GM19438 (cell line): ENCODE data around the gene TUBGCP2.

Experiments used
- ATAC-seq: cut with Tn5 transposase; IDR thresholded peaks from one replicate; pipeline ENCODE4 v1.9.1; 2021; ENCODE audit warnings: low read depth; ENCODE audit not compliant: unreplicated experiment

Gene TUBGCP2

DNA sequence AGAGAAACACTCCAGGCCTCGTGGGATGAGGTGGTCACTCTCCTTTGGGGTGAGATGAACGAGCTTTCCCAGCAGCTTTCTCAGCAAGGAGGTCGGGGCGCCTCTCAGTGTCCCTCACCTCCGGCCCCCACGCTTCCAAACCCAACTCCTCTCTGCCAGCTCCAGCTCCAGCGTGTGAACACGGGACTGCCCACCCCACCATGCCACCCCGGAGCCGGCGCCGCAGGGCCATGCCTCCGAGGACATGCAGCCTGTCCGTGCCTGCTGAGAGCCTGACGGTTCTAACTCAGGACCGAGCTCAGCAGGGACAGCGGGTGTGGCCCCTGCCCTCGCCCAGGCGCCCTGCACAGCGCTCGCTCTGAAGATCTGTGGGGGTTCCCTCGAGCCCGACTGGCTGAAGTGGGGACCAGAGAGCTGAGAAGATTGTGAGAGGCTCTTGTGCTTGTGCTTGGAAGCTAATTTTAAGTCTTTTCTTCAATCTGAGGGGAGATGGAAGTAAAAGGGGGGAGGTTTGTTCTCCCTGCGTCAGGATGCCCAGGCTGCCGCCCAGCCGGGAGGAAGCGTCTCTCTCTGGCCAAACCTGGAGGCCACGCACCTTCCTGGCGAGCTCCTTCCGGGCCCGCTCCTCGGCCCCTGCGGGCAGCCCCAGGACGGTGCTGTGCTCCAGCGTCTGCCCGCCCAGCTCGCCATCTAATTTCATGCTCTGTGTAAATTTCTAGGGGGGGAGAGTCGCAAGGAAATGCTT is 26.9 kb downstream of the TUBGCP2 start:
- ATAC-seq, result no peak

DNA sequence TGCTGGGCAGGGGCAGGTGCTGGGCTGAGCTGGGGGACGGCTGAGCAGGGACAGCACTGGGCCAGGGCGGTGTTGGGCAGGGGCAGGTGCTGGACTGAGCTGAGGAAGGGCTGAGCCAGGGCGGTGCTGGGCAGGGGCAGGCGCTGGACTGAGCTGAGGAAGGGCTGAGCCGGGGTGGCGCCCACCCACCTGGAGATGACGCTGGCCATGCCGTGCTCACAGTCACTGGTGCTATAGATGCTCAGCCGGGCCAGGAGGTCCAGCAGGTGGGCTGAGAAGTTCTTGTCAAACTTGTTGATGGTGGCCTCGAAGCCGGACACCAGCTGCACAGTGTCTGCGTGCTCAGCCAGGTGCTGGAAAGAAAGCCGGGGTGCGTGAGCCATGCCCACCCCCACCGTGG is 27.6 kb downstream of the TUBGCP2 start:
- no peak for ATAC-seq

DNA sequence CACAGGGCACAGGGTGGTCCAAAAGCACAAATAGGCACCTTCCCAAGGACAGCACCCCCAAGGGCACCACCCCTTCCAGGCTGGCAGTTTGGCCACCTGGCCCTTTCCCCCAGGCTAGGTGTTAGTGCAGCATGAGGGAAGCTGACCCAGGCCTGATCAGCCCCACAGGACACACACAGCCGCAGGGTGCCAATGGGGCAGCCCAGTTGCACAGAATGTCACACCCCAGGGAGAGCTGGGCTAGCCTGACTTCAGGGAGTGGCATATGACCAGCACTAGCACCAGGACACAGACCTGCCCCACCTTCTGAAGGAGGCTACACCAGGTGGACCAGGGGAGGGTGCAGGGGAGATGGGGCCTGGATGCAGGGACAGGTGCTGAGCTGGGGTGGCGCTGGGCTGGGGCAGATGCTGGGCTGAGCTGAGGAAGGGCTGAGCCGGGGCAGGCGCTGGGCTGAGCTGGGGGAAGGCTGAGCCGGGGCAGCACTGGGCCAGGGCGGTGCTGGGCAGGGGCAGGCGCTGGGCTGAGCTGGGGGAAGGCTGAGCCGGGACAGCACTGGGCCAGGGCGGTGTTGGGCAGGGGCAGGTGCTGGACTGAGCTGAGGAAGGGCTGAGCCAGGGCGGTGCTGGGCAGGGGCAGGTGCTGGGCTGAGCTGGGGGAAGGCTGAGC is 28.1 kb downstream of the TUBGCP2 start:
- ATAC-seq, result no peak

DNA sequence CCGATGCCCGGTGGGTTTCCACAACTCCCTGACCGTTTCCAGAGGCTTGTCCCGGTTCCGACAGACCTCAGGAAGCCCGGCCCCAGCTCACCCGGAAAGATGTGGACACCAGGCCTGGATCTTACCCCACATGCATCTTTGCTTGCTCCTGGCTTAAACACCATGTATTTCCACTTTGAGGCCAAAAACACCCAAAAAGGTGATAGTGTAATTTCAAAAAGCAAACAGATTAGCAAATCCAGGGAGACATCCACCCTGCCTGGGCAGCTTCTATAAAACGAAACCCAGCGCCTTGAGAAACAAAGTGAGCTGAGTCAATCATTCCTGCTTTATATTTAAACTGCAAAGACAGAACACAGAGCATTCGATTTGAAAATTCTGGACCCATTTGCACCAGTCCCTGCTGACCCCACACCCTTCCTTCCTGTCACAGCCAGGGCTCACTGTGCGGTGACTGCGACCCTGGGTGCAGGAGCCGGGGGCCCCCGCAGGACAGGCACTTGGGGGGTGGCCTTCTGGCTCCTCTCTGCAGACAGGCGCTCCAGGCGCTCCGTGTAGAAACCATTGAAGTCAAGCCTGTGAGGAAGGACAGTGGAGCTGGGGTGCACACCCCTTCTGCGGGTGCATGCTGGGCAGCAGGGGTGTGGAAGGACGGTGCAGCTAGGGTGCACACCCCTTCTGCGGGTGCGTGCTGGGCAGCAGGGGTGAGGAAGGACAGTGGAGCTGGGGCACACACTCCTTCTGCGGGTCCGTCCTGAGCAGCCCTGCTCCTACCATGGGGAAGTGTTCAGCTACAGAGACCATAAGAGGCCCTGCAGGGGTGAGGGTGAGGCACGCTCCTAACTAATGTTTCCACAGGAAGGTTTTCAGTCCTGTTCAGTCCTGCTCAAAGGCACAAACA is 29.1 kb downstream of the TUBGCP2 start:
- no peak for ATAC-seq

DNA sequence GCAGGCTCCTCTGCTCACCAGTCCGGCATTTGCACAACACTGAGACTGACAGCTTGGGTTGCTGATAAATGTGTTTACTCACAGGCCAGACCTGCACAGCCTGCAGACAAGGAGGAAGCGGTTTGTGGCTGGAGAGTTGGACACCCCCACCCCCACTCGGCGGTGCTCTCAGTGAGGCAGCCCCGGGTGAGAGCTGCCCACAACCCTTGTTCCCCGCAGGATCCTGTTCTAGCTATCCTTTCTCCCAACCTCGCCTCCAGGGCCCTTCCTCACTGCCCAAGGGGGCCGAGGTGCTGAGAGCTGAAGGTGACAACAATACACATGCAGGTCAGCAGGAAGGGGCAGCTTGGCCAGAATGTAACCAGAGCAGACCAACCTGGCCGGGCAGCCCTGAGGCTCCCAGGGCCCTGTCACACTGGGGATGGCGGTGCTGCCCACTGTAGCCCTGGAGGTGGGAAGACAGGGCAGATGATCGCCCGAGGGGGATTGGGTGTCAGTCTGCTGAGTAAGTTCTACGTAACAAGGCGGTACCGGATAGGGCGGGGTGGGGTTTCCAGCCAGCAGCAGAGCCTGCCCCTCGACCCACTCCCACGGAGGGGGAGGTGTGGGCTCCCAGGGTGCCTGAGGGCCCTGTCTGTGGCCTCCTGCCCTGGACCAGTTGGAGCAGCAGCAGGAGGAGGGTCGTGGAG is 30.0 kb downstream of the TUBGCP2 start:
- ATAC-seq, result peak; percentile 48

DNA sequence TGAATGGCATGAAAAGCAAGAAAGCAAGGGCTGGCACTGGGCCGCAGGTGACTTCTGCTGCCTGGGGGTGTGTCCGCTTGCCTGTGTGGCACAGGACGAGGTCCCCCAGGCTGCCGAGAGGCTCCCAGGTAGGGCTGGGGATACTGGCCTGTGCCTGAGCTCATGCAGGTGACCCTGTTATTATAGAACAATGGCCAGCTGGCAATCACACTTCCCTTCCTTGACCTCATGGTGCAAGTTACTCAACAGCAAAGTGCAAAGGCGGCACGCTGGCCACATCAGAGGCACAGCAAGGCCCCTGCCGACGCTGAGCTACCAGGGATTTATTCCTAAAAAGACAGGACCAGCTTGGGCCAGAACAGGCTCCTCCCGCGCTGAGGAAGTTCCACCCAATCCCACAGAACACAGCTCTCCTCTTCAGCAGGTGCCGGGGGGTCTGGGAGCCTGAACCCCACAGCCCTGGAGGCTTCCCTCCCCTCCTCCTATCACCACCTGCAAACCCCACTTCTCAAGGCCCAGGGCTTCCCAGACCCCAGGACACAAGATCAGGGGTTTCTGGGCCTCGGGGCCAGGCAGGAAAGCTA is 30.6 kb downstream of the TUBGCP2 start:
- no peak for ATAC-seq

DNA sequence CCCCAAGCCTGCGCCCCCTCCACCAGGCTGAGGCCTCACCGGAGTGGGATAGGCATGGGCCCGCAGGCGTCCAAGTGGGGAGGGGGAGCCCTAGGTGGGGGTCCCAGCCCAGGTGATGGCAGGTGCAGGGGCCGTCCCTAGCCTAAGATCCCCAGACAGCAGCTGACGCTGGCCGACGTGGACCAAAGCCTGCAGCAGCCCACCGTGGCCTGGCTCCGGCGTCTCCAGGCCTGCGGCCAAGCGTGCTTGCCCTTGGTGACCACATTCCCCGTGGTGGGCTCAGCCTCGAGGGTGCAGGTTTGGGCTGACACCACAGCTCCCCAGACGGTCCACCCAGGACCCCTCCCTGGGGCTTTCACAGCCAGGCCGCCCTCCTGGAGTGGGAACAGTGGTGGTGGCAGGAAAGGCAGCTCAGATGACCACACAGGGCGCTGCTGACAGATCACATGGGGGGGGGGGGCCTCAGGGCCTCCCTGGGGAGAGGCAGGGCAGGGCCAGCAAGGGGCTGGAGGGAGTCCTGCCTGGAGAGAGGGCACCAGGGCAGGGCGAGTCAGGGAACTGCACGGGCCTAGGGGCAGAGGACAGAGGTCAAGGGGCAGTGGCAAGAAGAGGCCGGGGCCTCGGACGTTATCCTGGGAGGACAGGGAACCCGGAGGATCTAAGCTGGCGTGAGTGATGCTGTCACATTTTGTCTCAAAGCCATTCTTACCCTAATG is 31.2 kb downstream of the TUBGCP2 start:
- no peak for ATAC-seq

DNA sequence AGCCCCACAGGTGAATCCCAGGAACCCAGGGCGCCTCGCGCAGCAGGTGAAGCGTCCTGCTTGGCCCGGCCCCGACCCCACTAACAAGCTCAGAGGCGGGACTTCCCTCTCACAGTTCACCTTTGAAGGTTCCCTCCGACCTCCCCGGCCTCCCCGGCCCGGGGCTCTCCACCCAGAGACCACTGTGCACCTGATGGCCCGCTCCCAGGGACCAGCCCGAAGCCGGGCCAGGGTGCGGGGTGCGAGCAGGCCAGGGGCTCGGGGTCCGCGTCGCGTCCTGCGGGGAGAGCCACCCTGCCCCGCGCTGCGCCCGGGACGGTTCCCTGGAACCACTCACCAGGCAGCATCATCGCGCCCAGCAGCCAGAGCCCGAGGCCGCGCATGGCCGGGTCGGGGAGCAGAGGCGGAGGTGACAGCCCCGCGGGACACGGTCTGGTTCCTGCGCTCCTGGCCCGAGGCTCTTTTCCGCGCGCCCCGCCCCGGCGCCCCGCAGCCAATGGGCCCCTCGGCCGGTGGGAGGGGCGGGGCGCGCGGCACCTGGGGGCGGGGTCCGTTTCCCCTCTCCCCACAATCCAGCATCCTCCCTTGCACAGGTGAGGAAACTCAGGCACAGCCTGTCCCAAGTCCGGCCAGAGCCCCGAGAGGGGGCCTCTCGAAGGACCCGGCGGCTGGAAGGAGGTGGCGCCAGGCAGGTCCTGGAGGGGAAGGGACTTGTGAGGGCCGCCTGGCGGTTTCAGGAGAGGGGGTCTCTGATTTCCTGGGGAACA is 32.1 kb downstream of the TUBGCP2 start, which contains the start of gene ADAM8:
Gene ADAM8 (minus strand): TSS at position 434 of the 767 bp plus-strand sequence. CDS start 51 bp downstream, at position 383.
- peak; percentile 43 for ATAC-seq

DNA sequence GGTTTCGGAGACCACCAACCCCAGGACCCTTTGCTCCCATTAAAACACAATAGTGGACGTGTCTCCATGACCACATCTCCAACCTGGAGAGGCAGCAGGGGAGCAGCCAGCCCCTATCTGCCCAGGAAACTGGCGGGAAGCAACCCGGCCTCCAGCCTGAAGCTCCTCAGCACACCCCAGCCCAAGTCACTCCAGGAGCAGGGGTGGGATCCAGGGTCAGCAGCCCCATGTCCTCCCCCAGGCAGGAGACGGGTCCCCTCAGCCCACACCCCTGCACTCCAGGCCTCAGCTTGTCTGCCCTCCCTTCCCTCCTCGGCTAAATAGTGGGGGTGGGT is 32.6 kb downstream of the TUBGCP2 start:
- ATAC-seq, result no peak

DNA sequence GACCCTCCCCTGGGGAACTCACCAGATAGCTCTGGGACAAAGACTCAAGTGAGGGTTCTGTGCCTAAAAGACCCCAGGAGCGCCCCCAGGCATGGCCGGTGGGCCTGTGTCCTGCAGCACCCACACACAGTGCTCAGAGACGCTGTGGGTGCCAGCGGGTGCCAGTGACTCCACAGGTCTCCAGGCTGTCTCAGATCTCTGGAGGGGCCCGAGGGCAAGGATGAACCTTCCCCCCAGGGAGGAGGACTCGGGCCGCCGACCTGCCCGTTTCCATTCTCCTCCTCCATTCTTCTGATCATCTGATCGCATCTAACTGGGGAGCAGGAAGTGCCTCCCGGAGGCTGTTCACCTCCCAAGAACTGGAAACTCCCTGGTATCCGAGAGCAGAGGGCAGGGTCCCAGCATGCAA is 33.0 kb downstream of the TUBGCP2 start:
- ATAC-seq, result peak; percentile 36

DNA sequence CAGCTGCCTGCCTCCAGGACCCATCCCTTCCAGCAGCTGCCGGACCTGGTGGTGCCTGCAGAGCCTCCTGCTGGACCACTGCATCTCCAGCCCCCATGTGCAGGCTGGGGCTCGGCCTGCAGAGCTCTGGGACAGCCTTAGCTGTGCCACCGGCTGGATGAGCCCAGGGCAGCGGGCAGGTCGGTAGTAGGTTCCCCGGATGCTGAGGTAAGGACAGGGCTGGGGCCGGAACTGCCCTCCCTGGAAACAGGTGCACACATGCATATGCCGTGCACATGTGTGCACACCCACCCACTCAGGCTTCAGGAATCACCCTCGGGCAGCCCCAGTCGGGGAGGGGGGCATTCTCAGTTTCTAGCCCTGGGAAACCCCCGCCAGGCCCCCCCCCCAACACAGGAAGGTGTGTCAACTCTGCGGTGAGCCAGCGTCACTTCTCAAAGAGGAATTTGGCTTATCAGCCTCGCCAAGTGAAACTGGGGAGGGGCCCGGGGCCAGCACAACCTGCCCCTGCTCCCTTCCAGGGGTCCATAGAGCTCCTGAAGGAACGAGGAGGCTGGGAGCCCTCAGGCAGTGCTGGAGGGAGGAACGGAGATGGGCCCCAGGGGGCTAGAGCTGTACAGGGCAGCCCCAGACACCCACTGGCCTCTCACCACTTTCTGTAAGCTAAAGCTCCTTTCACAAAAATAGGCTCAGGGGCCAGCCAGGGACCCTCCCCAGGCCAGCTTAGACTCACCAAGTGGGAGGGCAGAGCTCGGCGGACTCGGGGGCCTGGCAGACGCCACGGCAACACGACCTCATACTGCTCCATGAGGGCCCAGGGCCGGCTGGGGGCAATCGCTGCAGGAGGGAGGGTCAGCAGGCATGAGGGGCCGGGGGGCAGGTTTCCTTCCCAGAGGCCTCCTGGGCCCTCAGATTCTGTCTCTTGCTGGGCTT is 33.7 kb downstream of the TUBGCP2 start:
- peak; percentile 44 for ATAC-seq

DNA sequence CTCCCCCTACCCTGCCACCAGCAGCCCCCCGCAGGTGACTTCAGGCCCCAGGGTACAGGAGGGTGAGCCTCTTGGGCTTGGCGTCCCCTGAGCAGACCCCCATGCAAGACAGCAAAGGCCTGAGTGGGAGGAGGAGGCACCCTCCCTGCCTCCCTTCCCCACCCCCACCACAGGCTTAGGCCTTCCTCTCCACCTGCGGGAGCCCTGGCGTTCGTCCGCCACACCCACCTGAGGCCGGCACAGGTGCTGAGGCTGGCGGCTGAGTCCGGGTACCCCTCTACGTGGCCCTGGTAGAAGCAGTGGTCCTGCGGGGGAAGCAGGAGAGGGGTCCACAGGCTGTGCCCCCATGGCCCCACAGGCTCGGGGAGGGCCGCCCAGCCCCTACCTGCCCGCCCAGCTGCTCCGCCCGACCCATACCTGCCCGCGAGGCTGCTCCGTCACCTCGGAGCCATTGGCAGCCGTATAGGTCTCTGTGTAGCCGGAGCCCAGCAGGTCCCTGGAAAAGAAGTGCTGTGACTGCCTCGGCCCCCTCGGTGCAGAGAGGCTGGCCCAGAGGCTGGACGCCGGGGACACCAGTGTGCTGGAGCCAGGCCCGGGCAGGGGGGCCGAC is 35.0 kb downstream of the TUBGCP2 start:
- no peak for ATAC-seq

DNA sequence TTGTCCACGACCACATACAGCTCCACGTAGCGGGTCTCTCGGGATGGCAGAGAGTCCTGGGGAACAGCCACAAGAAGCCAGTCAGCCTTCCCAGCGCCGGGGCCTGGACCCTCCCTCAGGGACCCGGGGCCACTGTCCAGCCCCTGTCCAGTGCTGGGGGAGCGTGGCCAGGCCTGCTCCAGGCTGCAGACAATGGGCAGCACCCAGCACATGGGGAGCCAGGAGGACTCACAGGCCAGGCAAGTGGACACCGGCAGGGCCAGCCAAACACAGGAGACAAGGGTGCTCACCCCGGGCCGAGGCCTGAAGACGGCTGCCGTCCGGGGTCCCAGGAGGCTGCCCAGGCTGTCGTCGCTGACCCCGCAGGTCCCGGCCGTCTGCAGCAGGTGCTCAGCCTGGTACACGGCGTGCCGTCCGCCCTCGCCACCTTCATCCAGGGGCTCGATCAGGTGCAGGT is 35.7 kb downstream of the TUBGCP2 start:
- no peak for ATAC-seq

DNA sequence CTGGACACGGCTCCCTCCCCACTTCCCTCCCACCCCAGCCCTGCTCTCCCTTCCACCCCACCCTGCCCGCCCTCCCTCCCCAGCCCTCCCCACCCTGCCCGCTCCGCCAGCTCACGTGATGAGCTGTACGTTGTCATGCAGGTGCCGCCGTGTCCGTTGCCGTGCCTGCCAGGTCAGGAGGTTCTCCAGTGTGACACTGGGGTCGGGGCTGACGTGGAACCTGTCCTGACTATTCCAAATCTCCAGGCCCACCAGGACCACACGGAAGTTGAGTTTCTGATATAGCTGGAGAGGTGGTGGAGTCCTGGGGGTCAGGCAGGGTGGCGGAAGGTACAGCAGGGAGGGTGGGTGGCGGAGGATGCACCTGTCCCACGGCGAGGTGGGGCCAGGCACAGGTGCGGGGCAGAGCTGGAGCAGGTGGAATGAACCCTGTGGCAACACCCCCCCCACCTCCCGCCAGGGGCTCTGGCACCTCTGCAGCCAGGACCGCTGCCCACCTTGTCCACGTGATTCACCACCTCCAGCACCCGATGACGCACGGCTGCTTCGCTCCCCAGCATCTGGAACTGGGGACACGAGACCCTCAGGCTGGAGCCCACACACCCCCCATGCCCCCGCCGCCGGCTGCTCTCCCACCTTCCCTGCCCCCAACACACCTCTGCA is 36.2 kb downstream of the TUBGCP2 start:
- no peak for ATAC-seq

DNA sequence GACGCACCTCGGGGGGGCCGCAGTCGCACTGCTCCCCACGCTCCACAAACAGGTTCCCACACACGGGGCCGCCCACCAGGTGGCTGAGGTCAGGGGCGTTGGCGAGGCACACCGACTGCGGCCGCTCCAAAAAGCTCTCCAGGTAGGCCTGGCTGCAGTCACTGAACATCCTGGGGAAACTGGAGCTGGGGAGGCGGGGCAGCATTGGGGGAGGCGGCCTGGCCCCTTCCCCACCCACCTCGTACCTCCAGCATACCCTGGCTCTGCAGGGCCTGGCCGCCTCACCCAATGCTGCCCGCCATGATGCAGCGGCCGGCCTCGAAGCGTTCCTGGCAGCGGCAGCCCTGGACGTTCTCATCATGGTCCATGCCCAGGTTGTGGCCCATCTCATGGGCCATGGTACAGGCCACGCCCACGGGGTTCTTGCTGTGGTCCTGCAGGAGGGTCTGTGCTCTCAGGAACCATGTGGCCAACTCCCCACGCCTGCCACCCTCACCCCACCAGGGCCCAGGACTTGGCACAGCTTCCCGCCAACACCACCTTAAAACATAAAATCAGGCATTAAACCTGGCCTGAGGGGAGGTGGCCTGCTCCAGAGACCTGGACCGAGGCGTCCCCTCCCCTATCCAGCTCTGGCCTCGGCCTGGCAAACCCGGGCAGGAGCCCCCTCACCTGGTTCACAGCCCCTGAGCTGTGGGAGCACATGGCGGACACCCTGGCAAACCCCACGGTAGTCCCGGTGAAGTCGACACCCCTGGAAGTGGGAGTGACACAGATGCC is 37.0 kb downstream of the TUBGCP2 start:
- ATAC-seq, result no peak

DNA sequence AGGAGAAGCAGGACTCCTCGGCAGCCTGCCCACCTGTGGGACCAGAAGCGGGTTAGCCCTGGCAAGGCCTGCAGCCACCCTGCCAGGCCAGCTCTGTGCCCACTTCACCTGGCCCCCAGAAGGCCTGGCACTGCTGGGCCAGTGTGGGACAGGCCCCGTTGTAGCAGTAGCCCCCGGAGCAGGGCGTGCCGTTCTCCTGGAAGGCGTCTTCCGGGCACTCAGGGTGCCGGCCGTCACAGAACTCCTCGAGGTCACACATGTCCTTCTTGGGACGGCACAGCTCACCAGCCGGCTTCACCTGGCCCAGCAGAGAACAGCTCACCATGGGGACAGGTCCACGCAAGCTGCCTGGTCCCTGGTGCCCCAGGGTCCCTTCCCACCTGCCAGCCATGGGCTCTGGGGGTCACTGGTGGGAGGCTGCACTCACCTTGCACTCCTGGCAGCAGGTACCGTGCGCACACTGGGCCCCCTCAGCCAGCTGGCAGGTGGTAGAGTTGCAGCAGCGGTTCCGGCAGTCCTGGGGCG is 37.8 kb downstream of the TUBGCP2 start:
- ATAC-seq, result no peak
